ENCODE data around the gene DCC.

DCC gene

DNA sequence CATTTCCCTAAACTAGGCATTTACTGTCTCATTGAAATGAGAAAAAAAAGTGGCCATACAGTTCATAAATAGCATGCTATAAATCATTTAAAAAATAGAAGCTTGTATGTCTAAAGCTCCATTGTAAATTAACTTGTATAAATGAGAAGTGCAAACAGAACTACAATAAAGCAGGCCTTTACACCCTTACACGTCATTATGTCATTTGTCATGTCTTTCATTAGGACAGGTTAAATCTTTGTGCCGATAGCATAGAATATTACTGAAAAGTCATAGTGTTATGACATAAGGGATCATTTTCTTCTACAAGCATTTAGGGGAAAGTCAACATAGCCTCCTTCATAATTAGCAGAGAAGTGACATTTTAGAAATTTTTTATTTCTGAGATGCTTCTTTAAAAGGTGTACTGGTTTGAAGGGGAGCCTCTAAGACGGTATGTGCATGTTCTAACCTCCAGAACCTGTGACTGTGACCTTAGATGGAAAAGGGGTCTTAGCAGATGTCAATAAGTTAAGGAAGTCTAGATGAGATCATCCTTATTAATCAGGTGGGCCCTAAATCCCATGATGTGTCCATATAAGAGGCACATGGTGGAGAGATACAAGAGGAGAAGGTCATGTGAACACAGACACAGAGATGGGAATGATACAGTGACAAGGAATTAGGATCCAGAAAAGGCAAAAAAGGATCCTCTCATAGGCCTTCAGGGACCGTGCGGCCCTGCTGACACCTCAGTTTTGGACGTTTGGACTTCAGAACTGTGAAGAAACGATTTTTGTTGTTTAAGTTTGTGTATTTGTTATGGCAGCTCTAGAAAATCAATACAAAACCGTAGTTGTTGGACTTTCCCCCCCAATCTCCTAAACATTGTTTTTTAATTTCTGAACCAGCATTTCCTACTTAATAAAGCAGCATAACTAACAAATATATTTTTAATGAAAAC is 1020.8 kb downstream of the DCC start:
- TF ChIP-seq, protein P1, sequence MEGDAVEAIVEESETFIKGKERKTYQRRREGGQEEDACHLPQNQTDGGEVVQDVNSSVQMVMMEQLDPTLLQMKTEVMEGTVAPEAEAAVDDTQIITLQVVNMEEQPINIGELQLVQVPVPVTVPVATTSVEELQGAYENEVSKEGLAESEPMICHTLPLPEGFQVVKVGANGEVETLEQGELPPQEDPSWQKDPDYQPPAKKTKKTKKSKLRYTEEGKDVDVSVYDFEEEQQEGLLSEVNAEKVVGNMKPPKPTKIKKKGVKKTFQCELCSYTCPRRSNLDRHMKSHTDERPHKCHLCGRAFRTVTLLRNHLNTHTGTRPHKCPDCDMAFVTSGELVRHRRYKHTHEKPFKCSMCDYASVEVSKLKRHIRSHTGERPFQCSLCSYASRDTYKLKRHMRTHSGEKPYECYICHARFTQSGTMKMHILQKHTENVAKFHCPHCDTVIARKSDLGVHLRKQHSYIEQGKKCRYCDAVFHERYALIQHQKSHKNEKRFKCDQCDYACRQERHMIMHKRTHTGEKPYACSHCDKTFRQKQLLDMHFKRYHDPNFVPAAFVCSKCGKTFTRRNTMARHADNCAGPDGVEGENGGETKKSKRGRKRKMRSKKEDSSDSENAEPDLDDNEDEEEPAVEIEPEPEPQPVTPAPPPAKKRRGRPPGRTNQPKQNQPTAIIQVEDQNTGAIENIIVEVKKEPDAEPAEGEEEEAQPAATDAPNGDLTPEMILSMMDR (IDR thresholded peaks at IDR 0.05) = no peak
- no peaks in the 10 kb centered on the region for H3K4me1 Mint-ChIP-seq
- H3K27me3 Mint-ChIP-seq (ENCODE audit: low read depth, poor library complexity) = no peaks in the 10 kb centered on the region
- H3K27ac Mint-ChIP-seq = no peak overlapping the region
- no peak overlapping the region for H3K4me3 Mint-ChIP-seq
- DNase-seq = no peak
- no peaks in the 10 kb centered on the region for H3K36me3 Mint-ChIP-seq (ENCODE audit: low read depth)
- no peaks in the 10 kb centered on the region for H3K9me3 Mint-ChIP-seq

GRCh38 chr18:53375621-53376020 is 1035.6 kb downstream of the DCC start:
- DNase-seq = no peak
- TF ChIP-seq, protein P1 (IDR thresholded peaks at IDR 0.05) = no peak
- Mint-ChIP-seq H3K4me3 (no peak overlapping the region), H3K36me3 (ENCODE audit: low read depth) (no peaks in the 10 kb centered on the region), H3K27ac (no peak overlapping the region), H3K9me3 (no peaks in the 10 kb centered on the region), H3K27me3 (ENCODE audit: low read depth, poor library complexity) (peaks cover 6% of the 10 kb centered on the region), H3K4me1 (no peaks in the 10 kb centered on the region)

DNA sequence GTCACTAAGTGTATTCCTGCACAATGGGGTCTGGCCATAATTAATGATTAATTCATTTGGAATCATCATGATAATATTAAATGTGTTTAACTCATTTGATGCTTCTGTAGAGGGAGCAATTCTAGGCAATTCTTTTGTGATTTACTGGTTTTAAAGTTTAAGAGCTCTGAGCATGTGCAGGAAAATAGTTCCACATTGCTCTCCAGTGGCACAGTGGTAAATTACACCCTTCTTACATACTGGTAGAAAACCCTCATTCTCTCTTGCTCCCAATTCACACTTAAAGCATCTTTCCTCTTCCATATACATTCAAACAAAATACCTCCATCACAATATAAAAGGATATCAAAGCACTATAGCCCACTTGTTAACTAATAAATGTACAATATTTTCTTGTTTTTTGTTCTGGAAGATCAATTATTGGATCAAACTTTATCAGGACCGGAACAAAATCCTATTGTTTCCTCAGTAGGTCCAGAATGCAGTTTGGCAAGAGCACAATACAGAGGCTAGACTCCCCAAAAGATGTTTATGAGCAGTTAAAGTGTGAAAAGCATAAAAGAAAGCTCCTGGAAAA is 1040.2 kb downstream of the DCC start:
- DNase-seq = peak; percentile 9
- Mint-ChIP-seq H3K27ac (no peak overlapping the region), H3K4me1 (no peaks in the 10 kb centered on the region), H3K36me3 (ENCODE audit: low read depth) (no peaks in the 10 kb centered on the region), H3K9me3 (no peaks in the 10 kb centered on the region), H3K4me3 (no peak overlapping the region), H3K27me3 (ENCODE audit: low read depth, poor library complexity) (peaks cover 6% of the 10 kb centered on the region)
- TF ChIP-seq, protein P1 (IDR thresholded peaks at IDR 0.05) = peak; percentile 59

DNA sequence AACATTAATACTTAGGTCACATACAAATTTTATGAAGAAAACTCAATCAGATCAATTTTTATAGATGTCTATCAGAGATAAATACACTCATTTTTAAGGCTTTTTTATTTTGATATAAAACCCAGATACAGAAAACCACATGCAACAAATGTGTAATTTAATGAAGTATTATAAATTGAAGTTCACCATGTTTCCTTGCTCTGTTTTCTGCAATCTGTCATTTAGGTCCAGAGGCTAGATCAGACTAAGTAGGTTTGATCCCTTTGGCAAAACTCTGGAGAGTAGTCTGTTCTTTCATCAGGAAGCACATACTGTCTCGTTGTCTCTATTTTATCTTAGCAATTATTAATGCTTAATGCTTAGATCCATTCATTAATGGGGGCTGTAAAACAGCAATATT is 1042.9 kb downstream of the DCC start:
- Mint-ChIP-seq H3K4me1 (no peaks in the 10 kb centered on the region), H3K4me3 (no peak overlapping the region), H3K27me3 (ENCODE audit: low read depth, poor library complexity) (peaks cover 3% of the 10 kb centered on the region), H3K36me3 (ENCODE audit: low read depth) (no peaks in the 10 kb centered on the region), H3K27ac (no peak overlapping the region), H3K9me3 (no peaks in the 10 kb centered on the region)
- TF ChIP-seq, protein P1 (IDR thresholded peaks at IDR 0.05) = no peak
- no peak for DNase-seq

DNA sequence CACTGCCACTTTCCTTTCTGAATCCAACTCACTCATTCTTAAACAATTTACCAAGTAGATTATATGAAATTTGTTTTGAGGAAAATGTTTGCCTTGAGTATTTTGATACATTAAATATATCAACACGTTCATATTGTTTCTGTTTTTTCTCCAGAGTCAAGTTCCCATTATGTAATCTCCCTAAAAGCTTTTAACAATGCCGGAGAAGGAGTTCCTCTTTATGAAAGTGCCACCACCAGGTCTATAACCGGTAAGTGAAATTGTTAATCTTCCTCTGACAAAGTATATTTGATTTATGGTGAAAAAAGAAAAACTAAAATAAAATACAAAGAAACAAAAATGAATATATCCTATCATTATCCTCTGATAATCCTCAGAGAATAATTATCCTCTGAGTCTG is 1045.9 kb downstream of the DCC start:
- H3K36me3 Mint-ChIP-seq (ENCODE audit: low read depth) = no peaks in the 10 kb centered on the region
- no peaks in the 10 kb centered on the region for H3K4me1 Mint-ChIP-seq
- no peaks in the 10 kb centered on the region for H3K9me3 Mint-ChIP-seq
- DNase-seq = no peak
- TF ChIP-seq, protein P1 (IDR thresholded peaks at IDR 0.05) = no peak
- H3K27ac Mint-ChIP-seq = no peak overlapping the region
- peaks cover 3% of the 10 kb centered on the region for H3K27me3 Mint-ChIP-seq (ENCODE audit: low read depth, poor library complexity)
- H3K4me3 Mint-ChIP-seq = no peak overlapping the region

Data from nephron progenitor cell (in vitro differentiated cells).